Measurements from ENCODE around the gene VSIR.

The VSIR gene

DNA sequence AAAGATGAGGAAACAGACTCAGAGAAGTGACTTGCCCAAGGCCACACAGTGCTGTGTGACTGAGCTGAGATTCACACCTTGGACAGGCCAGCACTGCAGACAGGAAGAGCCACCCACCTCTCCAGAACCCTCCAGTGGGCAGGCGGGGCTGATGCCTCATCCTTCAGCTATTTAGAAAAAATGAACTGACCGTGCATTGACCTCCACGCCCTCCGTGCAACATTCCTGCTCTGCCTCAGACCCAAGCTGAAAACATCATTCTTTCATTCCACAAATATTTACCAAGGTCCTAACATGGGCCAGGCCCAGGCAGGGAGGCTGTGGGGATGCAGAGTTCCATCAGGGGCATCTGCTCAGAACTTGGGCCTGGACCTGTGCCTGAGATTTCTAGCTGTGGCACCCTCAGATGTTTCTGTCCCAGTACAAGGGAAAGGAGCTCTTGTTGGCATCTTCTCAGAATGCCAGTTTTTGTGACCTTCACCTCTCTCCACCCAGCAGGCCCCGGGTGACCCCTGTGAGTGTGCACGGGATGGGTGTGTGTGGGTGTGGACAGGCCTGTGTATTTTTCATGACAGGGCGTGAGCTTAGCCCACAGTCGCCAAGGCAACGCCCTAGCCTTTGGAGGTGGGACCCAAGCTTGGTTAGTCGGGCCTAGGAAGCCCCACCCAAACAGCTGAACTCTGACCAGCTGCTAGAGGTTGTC, 6.5 kb downstream of the VSIR start:
- peak; percentile 97 for FAIRE-seq

GRCh38 chr10:71765906-71766716, 7.2 kb downstream of the VSIR start:
- FAIRE-seq (no peak), DNase-seq (ENCODE audit: insufficient read length, low spot score) (no peak)

More for the DNA sequence above, 6.5 kb downstream of the VSIR start:
- DNase-seq (ENCODE audit: insufficient read length, low spot score): peak; percentile 88

- DNase-seq (ENCODE audit: insufficient read length, low spot score) (peak; percentile 22), FAIRE-seq (peak; percentile 31)
Observed at GRCh38 chr10:71765176-71765904, 8.0 kb downstream of the VSIR start.

GRCh38 chr10:71763352-71764127, 9.8 kb downstream of the VSIR start:
- DNase-seq (ENCODE audit: insufficient read length, low spot score) (no peak), FAIRE-seq (no peak)

- FAIRE-seq (no peak), DNase-seq (ENCODE audit: insufficient read length, low spot score) (no peak)
Observed at GRCh38 chr10:71762324-71762723, 11.0 kb downstream of the VSIR start.

- no peak for FAIRE-seq
- DNase-seq (ENCODE audit: insufficient read length, low spot score): no peak
Observed at GRCh38 chr10:71761541-71762113, 11.7 kb downstream of the VSIR start.

DNA sequence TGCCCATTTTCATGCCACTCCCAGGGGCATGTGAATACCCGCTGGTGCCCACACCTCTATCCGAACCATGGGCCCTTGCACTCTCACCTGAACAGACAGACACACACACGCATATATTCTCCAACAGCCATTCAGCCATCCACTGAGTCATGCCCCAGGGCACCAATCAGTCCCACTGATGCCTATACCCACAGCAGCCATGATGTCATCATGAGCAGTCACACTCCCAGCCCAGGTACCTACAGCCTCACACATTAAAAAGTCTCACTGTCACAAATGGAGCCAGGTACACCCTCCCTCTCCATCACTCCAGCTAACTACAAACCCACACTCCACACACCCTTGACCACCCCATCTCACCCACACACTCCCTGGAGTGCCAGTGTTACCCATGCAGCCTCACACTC, 12.2 kb downstream of the VSIR start:
- DNase-seq (ENCODE audit: insufficient read length, low spot score) (no peak), FAIRE-seq (peak; percentile 36)

- DNase-seq (ENCODE audit: insufficient read length, low spot score) (no peak), FAIRE-seq (peak; percentile 28)
Observed at GRCh38 chr10:71757399-71757922, 15.9 kb downstream of the VSIR start.

- FAIRE-seq: no peak
Observed at GRCh38 chr10:71756311-71757191, 16.8 kb downstream of the VSIR start.

GRCh38 chr10:71755179-71755879, 18.0 kb downstream of the VSIR start:
- FAIRE-seq (no peak), DNase-seq (ENCODE audit: insufficient read length, low spot score) (no peak)

More at GRCh38 chr10:71756311-71757191, 16.8 kb downstream of the VSIR start:
- DNase-seq (ENCODE audit: insufficient read length, low spot score): no peak

- FAIRE-seq (no peak), DNase-seq (ENCODE audit: insufficient read length, low spot score) (no peak)
Observed at GRCh38 chr10:71754562-71754961, 18.8 kb downstream of the VSIR start.

DNA sequence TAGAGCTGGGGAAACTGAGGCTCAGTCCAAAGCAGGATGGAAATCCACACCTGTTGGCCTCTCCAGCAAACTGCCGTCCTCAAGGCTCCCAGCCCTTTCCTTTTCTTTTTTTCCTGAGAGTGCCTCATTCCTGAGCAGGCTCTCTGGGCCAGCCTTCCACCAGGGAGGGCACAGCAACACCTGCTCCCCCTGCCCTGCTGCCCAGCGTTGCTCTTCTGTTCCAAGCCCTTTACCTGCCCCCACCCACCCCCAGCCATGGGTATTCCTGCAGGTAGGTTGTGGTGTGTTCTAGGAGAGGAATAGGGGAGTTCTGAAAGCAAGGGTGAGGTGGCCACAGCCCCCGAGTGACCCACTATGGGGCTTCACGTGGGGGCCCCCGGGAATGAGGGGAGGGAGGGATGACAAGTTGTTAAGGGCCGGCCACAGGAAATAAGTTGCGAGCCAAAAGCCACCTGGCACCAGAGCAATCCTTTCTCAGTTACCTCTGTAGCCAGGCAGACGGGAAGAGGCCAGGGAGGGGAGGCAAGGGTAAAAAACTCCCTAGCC, 19.3 kb downstream of the VSIR start:
- DNase-seq (ENCODE audit: insufficient read length, low spot score): no peak
- FAIRE-seq: no peak

DNA sequence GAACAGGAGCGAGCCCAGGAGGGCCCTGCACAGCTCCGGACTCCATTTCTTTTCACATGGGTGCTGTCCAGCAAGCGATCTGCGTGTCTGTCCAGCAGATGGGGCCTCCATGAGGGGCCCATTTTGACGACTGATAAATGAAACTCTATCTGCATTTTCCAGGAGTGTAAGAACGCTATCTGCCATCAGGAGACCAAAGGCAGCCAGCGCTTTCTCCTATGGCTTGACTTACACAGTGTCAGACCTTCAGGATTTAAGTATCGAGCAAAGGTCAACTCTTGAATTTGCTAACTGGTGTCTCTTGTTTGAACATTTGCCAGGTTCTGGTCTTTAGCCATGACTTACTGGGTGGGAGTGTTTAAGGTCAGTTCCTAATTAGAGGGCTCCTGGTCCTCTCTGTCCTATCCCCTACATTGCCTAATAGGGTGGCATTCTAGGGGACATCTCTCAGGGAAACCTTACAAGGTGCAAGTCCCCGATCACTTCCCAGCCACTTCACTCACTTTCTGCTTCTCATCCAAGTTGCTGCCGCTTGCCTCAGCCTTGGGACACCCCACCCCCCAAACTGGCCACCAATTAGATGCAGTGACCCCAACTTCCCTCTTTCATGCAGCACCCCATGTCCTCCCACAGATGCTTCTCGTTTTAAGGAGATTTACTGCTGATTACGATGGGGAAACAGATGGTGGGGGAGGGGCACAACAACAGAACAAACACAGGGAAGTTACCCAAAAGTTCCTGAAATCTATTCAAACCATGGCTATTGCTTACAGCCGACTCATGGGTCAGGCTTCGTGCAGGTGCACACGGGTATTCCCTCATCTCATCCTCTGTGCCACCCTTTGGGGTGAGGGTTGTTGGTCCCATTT, 20.0 kb downstream of the VSIR start:
- FAIRE-seq (no peak), DNase-seq (ENCODE audit: insufficient read length, low spot score) (no peak)

- FAIRE-seq (no peak), DNase-seq (ENCODE audit: insufficient read length, low spot score) (no peak)
Observed at GRCh38 chr10:71752391-71753090, 20.8 kb downstream of the VSIR start.

DNA sequence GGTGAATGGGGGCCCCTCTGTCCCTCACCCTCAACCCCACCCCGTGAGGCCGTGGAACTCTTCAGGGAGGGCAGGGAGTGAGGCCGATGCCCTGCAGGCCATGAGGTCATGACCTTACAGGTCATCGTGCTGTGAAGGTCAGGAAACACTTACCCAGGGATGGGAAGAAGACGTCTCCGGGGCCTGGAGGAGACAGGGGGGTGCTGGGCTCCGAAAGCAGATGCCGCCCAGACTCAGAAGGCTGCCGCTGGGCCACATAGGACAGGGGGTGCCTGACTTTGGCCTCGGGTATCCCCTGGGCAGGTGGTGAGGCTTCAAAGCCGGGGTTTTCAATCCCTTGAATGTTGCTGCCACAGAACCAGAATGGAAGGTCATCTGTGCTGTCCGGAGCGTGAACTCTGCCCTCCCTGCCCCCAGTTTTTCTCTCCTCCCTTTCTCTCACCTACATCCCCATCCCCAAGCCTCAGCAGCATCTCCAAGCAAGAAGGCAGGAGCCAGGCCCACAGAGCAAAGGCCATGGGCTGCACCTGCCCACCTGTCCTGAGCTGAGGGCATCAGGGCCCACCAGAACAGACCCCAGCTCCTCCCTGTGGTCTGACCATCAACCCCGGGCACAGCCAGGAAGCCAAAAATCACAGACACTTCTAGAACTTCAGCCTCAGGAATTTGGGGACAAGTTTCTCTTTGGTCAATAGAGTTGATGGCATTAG, 21.6 kb downstream of the VSIR start:
- no peak for DNase-seq (ENCODE audit: insufficient read length, low spot score)
- no peak for FAIRE-seq

GRCh38 chr10:71750986-71751385, 22.3 kb downstream of the VSIR start:
- DNase-seq (ENCODE audit: insufficient read length, low spot score) (no peak), FAIRE-seq (no peak)
